ENCODE results near the gene RALGDS. TPM values are rescaled to one million over a fixed set of nuclear protein-coding genes. Genes with fewer than 3 reads are reported as not detected.

RALGDS gene
- total and polyA plus RNA-seq, 2 donors (not counting 1 experiment from before 2014, with no cell fraction given) = 62.4 to 88.0 TPM

- POLR2A ChIA-PET = no interaction called here
- Mint-ChIP-seq H3K4me3 (no peak overlapping the region), H3K9me3 (ENCODE audit: insufficient read depth) (no peaks in the 10 kb centered on the region), H3K27me3 (no peaks in the 10 kb centered on the region), H3K27ac (no peak overlapping the region), H3K4me1 (no peaks in the 10 kb centered on the region)
- Histone ChIP-seq H4K20me1 (ENCODE audit: control insufficient read depth, insufficient read depth, low read length, poor library complexity, severe bottlenecking) (no peaks in the 10 kb centered on the region), H2AFZ (ENCODE audit: insufficient read depth, low read depth, low read length, poor library complexity, severe bottlenecking) (no peak overlapping the region), H3K79me2 (ENCODE audit: control insufficient read depth, insufficient read depth, low read length) (no peaks in the 10 kb centered on the region), H3K27me3 (replicated peaks in 1 of 4; ENCODE audit: control extremely low read depth in 1 of 4, control insufficient read depth in 3 of 4, insufficient read depth in 4 of 4, low read length in 3 of 4) (no peaks in the 10 kb centered on the region), H3K27ac (ENCODE audit: low read length in 2 of 2) (no peak overlapping the region), H3K36me3 (replicated peaks in 1 of 2; ENCODE audit: control extremely low read depth in 1 of 2, control insufficient read depth in 1 of 2, extremely low read depth in 1 of 2, insufficient read depth in 2 of 2, low read length in 1 of 2) (peaks cover 0 to 76% of the 10 kb centered on the region in 2 experiments), H3K4me2 (replicated peaks; ENCODE audit: low read depth, low read length, poor library complexity, severe bottlenecking) (no peak overlapping the region), H3K9me3 (ENCODE audit: control extremely low read depth in 1 of 3, control insufficient read depth in 2 of 3, insufficient read depth in 1 of 3, low read length in 2 of 3) (peaks cover 0 to 5% (median 0%) of the 10 kb centered on the region in 3 donors), H3K4me3 (ENCODE audit: control extremely low read depth in 1 of 5, extremely low read depth in 1 of 5, insufficient read depth in 1 of 5, low read depth in 2 of 5, low read length in 4 of 5) (no peak overlapping the region), H3K4me1 (ENCODE audit: control insufficient read depth in 2 of 2, insufficient read depth in 2 of 2, low read length in 2 of 2) (no peaks in the 10 kb centered on the region), H3K9ac (ENCODE audit: low read length) (no peak overlapping the region)
- TF ChIP-seq EZH2 (IDR thresholded peaks at IDR 0.05; ENCODE audit: borderline replicate concordance, insufficient read depth, low read depth, low read length, poor library complexity, severe bottlenecking) = no peak
- TF ChIP-seq CTCF (IDR thresholded peaks at IDR 0.05) = no peak
- ATAC-seq (ENCODE audit: low read depth) (no peak), DNase-seq (no peak)
- CTCF ChIA-PET = interaction anchor here (0.7 to 26.5 kb wide), 5 partner anchors 10 to 51 kb away, joined by 3 to 599 read pairs (median 4); partner anchors contain the start of gene RALGDS
- intact Hi-C loops (cut with micrococcal nuclease) = no loop called here
- 95% methylated on average over 14 of the region's 15 CpGs for WGBS (ENCODE audit: insufficient coverage)
Measured at GRCh38 chr9:133104718-133105460, 16.2 kb downstream of the RALGDS start.

- TF ChIP-seq CTCF (IDR thresholded peaks at IDR 0.05) = no peak
- no peak for TF ChIP-seq EZH2 (IDR thresholded peaks at IDR 0.05; ENCODE audit: borderline replicate concordance, insufficient read depth, low read depth, low read length, poor library complexity, severe bottlenecking)
- H4K20me1 ChIP-seq (ENCODE audit: control insufficient read depth, insufficient read depth, low read length, poor library complexity, severe bottlenecking) = no peaks in the 10 kb centered on the region
- H3K9me3 ChIP-seq (ENCODE audit: control extremely low read depth in 1 of 3, control insufficient read depth in 2 of 3, insufficient read depth in 1 of 3, low read length in 2 of 3) = peaks cover 0 to 5% (median 0%) of the 10 kb centered on the region in 3 donors
- H2AFZ ChIP-seq (ENCODE audit: insufficient read depth, low read depth, low read length, poor library complexity, severe bottlenecking) = no peak overlapping the region
- H3K27me3 Mint-ChIP-seq = no peaks in the 10 kb centered on the region
- H3K4me1 ChIP-seq (ENCODE audit: control insufficient read depth in 2 of 2, insufficient read depth in 2 of 2, low read length in 2 of 2) = no peaks in the 10 kb centered on the region
- peak overlapping the region; percentile 26 for H3K27ac Mint-ChIP-seq
- peaks cover 0 to 79% of the 10 kb centered on the region in 2 experiments for H3K36me3 ChIP-seq (replicated peaks in 1 of 2; ENCODE audit: control extremely low read depth in 1 of 2, control insufficient read depth in 1 of 2, extremely low read depth in 1 of 2, insufficient read depth in 2 of 2, low read length in 1 of 2)
- no peaks in the 10 kb centered on the region for H3K9me3 Mint-ChIP-seq (ENCODE audit: insufficient read depth)
- no peak overlapping the region for H3K4me2 ChIP-seq (replicated peaks; ENCODE audit: low read depth, low read length, poor library complexity, severe bottlenecking)
- CTCF ChIA-PET = interaction anchor here (0.8 to 26.5 kb wide), 12 partner anchors 10 to 77 kb away, joined by 3 to 599 read pairs (median 6); partner anchors contain the start of gene RALGDS
- no peaks in the 10 kb centered on the region for H3K79me2 ChIP-seq (ENCODE audit: control insufficient read depth, insufficient read depth, low read length)
- no peak overlapping the region for H3K9ac ChIP-seq (ENCODE audit: low read length)
- H3K4me1 Mint-ChIP-seq = no peaks in the 10 kb centered on the region
- POLR2A ChIA-PET = interaction anchor here (0.9 to 1.1 kb wide), 2 partner anchors 40 to 43 kb away, joined by 4 to 5 read pairs; no protein-coding TSS in a partner anchor
- no peak overlapping the region for H3K4me3 ChIP-seq (ENCODE audit: control extremely low read depth in 1 of 5, extremely low read depth in 1 of 5, insufficient read depth in 1 of 5, low read depth in 2 of 5, low read length in 4 of 5)
- intact Hi-C loops (cut with micrococcal nuclease) = loop anchor here (1.0 kb wide), 4 partner anchors 17 to 76 kb away; partner anchors contain the start of gene RALGDS
- H3K27ac ChIP-seq (ENCODE audit: low read length in 2 of 2) = no peak overlapping the region
- WGBS (ENCODE audit: insufficient coverage) = 88% methylated on average over 9 of the region's 12 CpGs
- no peaks in the 10 kb centered on the region for H3K27me3 ChIP-seq (replicated peaks in 1 of 4; ENCODE audit: control extremely low read depth in 1 of 4, control insufficient read depth in 3 of 4, insufficient read depth in 4 of 4, low read length in 3 of 4)
- ATAC-seq (ENCODE audit: low read depth) (no peak), DNase-seq (peak; percentile 28)
- no peak overlapping the region for H3K4me3 Mint-ChIP-seq
Measured at GRCh38 chr9:133103987-133104505, 17.0 kb downstream of the RALGDS start.
